Activated B cell treated with CpG ODN at 0.5 μM for 24 hours (primary cell): ENCODE results near the gene ZNF175. TPM values are rescaled to one million over a fixed set of nuclear protein-coding genes. Genes with fewer than 3 reads are reported as not detected.

ENCODE experiments used
- ATAC-seq: fragments of 200-7000 bp; cut with Tn5 transposase; one replicate; pipeline ENCODE4 v1.10.0; 2021; ENCODE audit warnings: low read depth, mild to moderate bottlenecking, moderate library complexity
- CTCF ChIA-PET: fragments of 350-600 bp; sonication (Branson Sonifier 250); formaldehyde crosslinking; loops from one replicate; lab custom pipeline; 2021; ENCODE audit warnings: antibody characterized with exemption; lab: Charles Lee
- POLR2A ChIA-PET: fragments of 350-600 bp; sonication (Branson Sonifier 250); formaldehyde crosslinking; loops from one replicate; lab custom pipeline; 2021; ENCODE audit warnings: antibody characterized with exemption; lab: Charles Lee
- DNase-seq: peaks from one replicate; pipeline ENCODE4 v3.0.0; 2022
- H3K27ac Mint-ChIP-seq: one replicate; pipeline ENCODE4 v1.8.0; 2020; ENCODE audit warnings: mixed read lengths
- H3K27me3 Mint-ChIP-seq: one replicate; pipeline ENCODE4 v1.8.0; 2021; ENCODE audit warnings: mixed read lengths
- H3K36me3 Mint-ChIP-seq: one replicate; pipeline ENCODE4 v1.8.0; 2021; ENCODE audit warnings: low read depth, mixed read lengths
- H3K4me1 Mint-ChIP-seq: one replicate; pipeline ENCODE4 v1.8.0; 2021; ENCODE audit warnings: mixed read lengths
- H3K4me3 Mint-ChIP-seq: one replicate; pipeline ENCODE4 v1.8.0; 2020; ENCODE audit warnings: mild to moderate bottlenecking, mixed read lengths
- H3K9me3 Mint-ChIP-seq: one replicate; pipeline ENCODE4 v1.8.0; 2020; ENCODE audit warnings: mixed read lengths
- CTCF ChIP-seq: fragments of 200-600 bp; IDR thresholded peaks from one replicate; pipeline ENCODE4 v1.8.0; 2022; ENCODE audit warnings: antibody characterized with exemption, mild to moderate bottlenecking
- intact Hi-C: fragments of 100-400 bp; cut with micrococcal nuclease; formaldehyde crosslinking; loops from one replicate; pipeline ENCODE4 v1.15.1; 2024
- total RNA-seq: library from RNA; stranded (reverse); gene quantifications from 2 replicates; pipeline ENCODE4 v1.2.3, GENCODE V29; 2022

The ZNF175 gene
- total RNA-seq, 1 donor from 2014 or later, result 23.6 TPM

- H3K4me3 Mint-ChIP-seq, result no peak overlapping the region
- peaks cover 6% of the 10 kb centered on the region for H3K9me3 Mint-ChIP-seq
- no peak for TF ChIP-seq CTCF
- ChIA-PET CTCF (interaction anchor here (1.4 to 2.5 kb wide), 4 partner anchors 12 to 166 kb away, joined by 3 to 9 read pairs (median 6); no protein-coding TSS in a partner anchor), POLR2A (interaction anchor here (1.2 to 2.2 kb wide), 3 partner anchors 13 to 96 kb away, joined by 3 to 7 read pairs (median 6); no protein-coding TSS in a partner anchor)
- H3K4me1 Mint-ChIP-seq, result peaks cover 63% of the 10 kb centered on the region
- intact Hi-C loops, result loop anchor here (1.0 to 5.0 kb wide), 9 partner anchors 13 to 269 kb away; partner anchors contain the start of genes SIGLEC10 and ZNF175
- H3K27me3 Mint-ChIP-seq, result no peaks in the 10 kb centered on the region
- peak overlapping the region; percentile 88 for H3K27ac Mint-ChIP-seq
- ATAC-seq, result no peak
- DNase-seq, result peak; percentile 54
- H3K36me3 Mint-ChIP-seq, result peaks cover 44% of the 10 kb centered on the region
Measured at GRCh38 chr19:51607920-51608562, 37.0 kb downstream of the ZNF175 start.

- peaks cover 7% of the 10 kb centered on the region for H3K9me3 Mint-ChIP-seq
- intact Hi-C loops, result no loop called here
- CTCF ChIA-PET, result interaction anchor here (1.7 kb wide), 1 partner anchor 51 kb away, joined by 4 read pairs; no protein-coding TSS in a partner anchor
- no peak overlapping the region for H3K27ac Mint-ChIP-seq
- DNase-seq (no peak), ATAC-seq (no peak)
- no peaks in the 10 kb centered on the region for H3K27me3 Mint-ChIP-seq
- POLR2A ChIA-PET, result interaction anchor here (0.6 to 0.9 kb wide), 3 partner anchors 11 to 295 kb away, joined by 3 to 7 read pairs (median 5); partner anchors contain the start of gene ZNF175
- H3K4me1 Mint-ChIP-seq, result peaks cover 60% of the 10 kb centered on the region
- no peak overlapping the region for H3K4me3 Mint-ChIP-seq
- H3K36me3 Mint-ChIP-seq, result peaks cover 58% of the 10 kb centered on the region
- TF ChIP-seq CTCF, result no peak
Measured at GRCh38 chr19:51610576-51610975, 39.5 kb downstream of the ZNF175 start.

GRCh38 chr19:51614789-51615188, 43.7 kb downstream of the ZNF175 start:
- ChIA-PET POLR2A (interaction anchor here (0.7 to 1.6 kb wide), 4 partner anchors 12 to 44 kb away, joined by 3 read pairs; partner anchors contain the start of gene ZNF175), CTCF (interaction anchor here (0.7 to 1.4 kb wide), 3 partner anchors 42 to 142 kb away, joined by 3 to 6 read pairs (median 3); no protein-coding TSS in a partner anchor)
- no peak for DNase-seq
- no peak overlapping the region for H3K27ac Mint-ChIP-seq
- peaks cover 7% of the 10 kb centered on the region for H3K9me3 Mint-ChIP-seq
- intact Hi-C loops, result no loop called here
- peaks cover 59% of the 10 kb centered on the region for H3K36me3 Mint-ChIP-seq
- H3K27me3 Mint-ChIP-seq, result no peaks in the 10 kb centered on the region
- ATAC-seq, result no peak
- no peak overlapping the region for H3K4me3 Mint-ChIP-seq
- no peak for TF ChIP-seq CTCF
- peaks cover 34% of the 10 kb centered on the region for H3K4me1 Mint-ChIP-seq

- ChIA-PET POLR2A (interaction anchor here (0.6 to 1.4 kb wide), 3 partner anchors 9 to 45 kb away, joined by 3 to 7 read pairs (median 4); partner anchors contain the start of gene ZNF175), CTCF (interaction anchor here (1.4 kb wide), 1 partner anchor 41 kb away, joined by 3 read pairs; no protein-coding TSS in a partner anchor)
- Mint-ChIP-seq H3K27ac (no peak overlapping the region), H3K4me1 (peaks cover 34% of the 10 kb centered on the region), H3K27me3 (no peaks in the 10 kb centered on the region), H3K9me3 (peaks cover 7% of the 10 kb centered on the region), H3K36me3 (peaks cover 52% of the 10 kb centered on the region), H3K4me3 (no peak overlapping the region)
- ATAC-seq, result no peak
- TF ChIP-seq CTCF, result no peak
- intact Hi-C loops, result no loop called here
- no peak for DNase-seq
Measured at GRCh38 chr19:51615991-51616390, 44.9 kb downstream of the ZNF175 start.

- DNase-seq, result no peak
- no peaks in the 10 kb centered on the region for H3K9me3 Mint-ChIP-seq
- intact Hi-C loops, result loop anchor here (1.0 to 2.0 kb wide), 2 partner anchors 14 to 30 kb away; no protein-coding TSS in a partner anchor
- H3K27ac Mint-ChIP-seq, result peak overlapping the region; percentile 21
- CTCF ChIA-PET, result interaction anchor here (0.6 kb wide), 1 partner anchor 36 kb away, joined by 3 read pairs; no protein-coding TSS in a partner anchor
- peaks cover 24% of the 10 kb centered on the region for H3K4me1 Mint-ChIP-seq
- H3K36me3 Mint-ChIP-seq, result peaks cover 34% of the 10 kb centered on the region
- H3K27me3 Mint-ChIP-seq, result no peaks in the 10 kb centered on the region
- ATAC-seq, result peak; percentile 87
- H3K4me3 Mint-ChIP-seq, result no peak overlapping the region
- TF ChIP-seq CTCF, result no peak
- POLR2A ChIA-PET, result interaction anchor here (0.9 to 1.8 kb wide), 5 partner anchors 13 to 50 kb away, joined by 4 to 9 read pairs (median 5); partner anchors contain the start of genes SIGLEC14 and ZNF175
Measured at GRCh38 chr19:51621178-51621577, 50.1 kb downstream of the ZNF175 start.
